Stimulated activated CD4-positive, alpha-beta T cell treated with anti-CD3 and anti-CD28 coated beads, TNF-alpha, amount 100 ng/mL, for 48 hours (primary cell): ENCODE data around the gene DIPK1B.

ENCODE experiments used
- DNase-seq, 3 donors: peaks; one replicate each; pipeline ENCODE4 v3.0.0-alpha.2; 2020; ENCODE audit warnings: low read depth in 3 of 3

DIPK1B gene

GRCh38 chr9:136766410-136767120 is 54.2 kb downstream of the DIPK1B start:
- peak in 2 of 3 donors; percentile 39 to 47 for DNase-seq

GRCh38 chr9:136769710-136770191 is 57.4 kb downstream of the DIPK1B start:
- DNase-seq: peak in 2 of 3 donors; percentile 31 to 55

- no peak for DNase-seq
Observed at GRCh38 chr9:136771907-136772415, 59.6 kb downstream of the DIPK1B start.

GRCh38 chr9:136773386-136774044 is 61.1 kb downstream of the DIPK1B start:
- no peak for DNase-seq
